ENCODE results near the gene AGR3.

- TF ChIP-seq CTCF (IDR thresholded peaks at IDR 0.05) (no peak), ZFX (IDR thresholded peaks at IDR 0.05; ENCODE audit: borderline replicate concordance) (no peak)
Measured at GRCh38 chr7:16881844-16882243, at the start of gene AGR3.

Measured in 22Rv1 (cell line).